ENCODE measurements around the gene PDZD7. TPM values are rescaled to one million over a fixed set of nuclear protein-coding genes. Genes with fewer than 3 reads are reported as not detected.

The PDZD7 gene
- total RNA-seq, 1 donor from 2014 or later: not detected

GRCh38 chr10:100963826-100964225 lies 67.1 kb downstream of the PDZD7 start:
- Mint-ChIP-seq H3K9me3 (no peaks in the 10 kb centered on the region), H3K27me3 (ENCODE audit: insufficient read depth, low read depth) (no peaks in the 10 kb centered on the region), H3K4me1 (peaks cover 4% of the 10 kb centered on the region), H3K4me3 (no peak overlapping the region), H3K27ac (no peak overlapping the region), H3K36me3 (peaks cover 19% of the 10 kb centered on the region)
- no peak for DNase-seq (ENCODE audit: low spot score)
- Histone ChIP-seq H3K36me3 (peaks cover 9% of the 10 kb centered on the region), H3K79me2 (ENCODE audit: low read depth) (no peaks in the 10 kb centered on the region), H3K27ac (no peak overlapping the region), H3F3A (ENCODE audit: low read depth) (peaks cover 15% of the 10 kb centered on the region), H3K4me1 (no peaks in the 10 kb centered on the region), H2AFZ (replicated peaks) (no peak overlapping the region), H3K9ac (peak overlapping the region; percentile 4), H3K4me3 (no peak overlapping the region), H3K4me2 (no peak overlapping the region), H3K9me3 (ENCODE audit: low read depth) (no peaks in the 10 kb centered on the region), H4K20me1 (ENCODE audit: low read depth) (no peaks in the 10 kb centered on the region), H3K27me3 (peaks cover 9% of the 10 kb centered on the region)
- TF ChIP-seq EZH2 (IDR thresholded peaks at IDR 0.05) (no peak), CTCF (IDR thresholded peaks at IDR 0.05) (no peak), EZH2phosphoT487 (IDR thresholded peaks at IDR 0.05) (no peak)

- H3F3A ChIP-seq (ENCODE audit: low read depth): peaks cover 10% of the 10 kb centered on the region
- no peaks in the 10 kb centered on the region for H3K79me2 ChIP-seq (ENCODE audit: low read depth)
- H3K4me3 ChIP-seq: no peak overlapping the region
- TF ChIP-seq EZH2 (IDR thresholded peaks at IDR 0.05) (no peak), EZH2phosphoT487 (IDR thresholded peaks at IDR 0.05) (no peak), CTCF (IDR thresholded peaks at IDR 0.05) (no peak)
- H3K27me3 ChIP-seq: no peaks in the 10 kb centered on the region
- H3K9me3 Mint-ChIP-seq: no peaks in the 10 kb centered on the region
- no peaks in the 10 kb centered on the region for H3K4me1 ChIP-seq
- no peaks in the 10 kb centered on the region for H3K27me3 Mint-ChIP-seq (ENCODE audit: insufficient read depth, low read depth)
- no peak overlapping the region for H3K4me2 ChIP-seq
- no peak for DNase-seq (ENCODE audit: low spot score)
- no peaks in the 10 kb centered on the region for H3K9me3 ChIP-seq (ENCODE audit: low read depth)
- H3K9ac ChIP-seq: no peak overlapping the region
- H2AFZ ChIP-seq (replicated peaks): no peak overlapping the region
- no peaks in the 10 kb centered on the region for H4K20me1 ChIP-seq (ENCODE audit: low read depth)
- peaks cover 19% of the 10 kb centered on the region for H3K36me3 Mint-ChIP-seq
- no peak overlapping the region for H3K27ac Mint-ChIP-seq
- H3K36me3 ChIP-seq: peaks cover 9% of the 10 kb centered on the region
- H3K4me3 Mint-ChIP-seq: no peak overlapping the region
- H3K4me1 Mint-ChIP-seq: no peaks in the 10 kb centered on the region
- H3K27ac ChIP-seq: no peak overlapping the region
Measured at GRCh38 chr10:100962351-100963080, 68.4 kb downstream of the PDZD7 start.

GRCh38 chr10:100960251-100960650 lies 70.7 kb downstream of the PDZD7 start:
- Histone ChIP-seq H4K20me1 (ENCODE audit: low read depth) (no peaks in the 10 kb centered on the region), H3K4me3 (no peak overlapping the region), H3K4me1 (no peaks in the 10 kb centered on the region), H3K9me3 (ENCODE audit: low read depth) (no peaks in the 10 kb centered on the region), H2AFZ (replicated peaks) (no peak overlapping the region), H3F3A (ENCODE audit: low read depth) (peaks cover 10% of the 10 kb centered on the region), H3K27me3 (no peaks in the 10 kb centered on the region), H3K36me3 (peaks cover 20% of the 10 kb centered on the region), H3K27ac (no peak overlapping the region), H3K79me2 (ENCODE audit: low read depth) (no peaks in the 10 kb centered on the region), H3K9ac (no peak overlapping the region), H3K4me2 (no peak overlapping the region)
- no peak overlapping the region for H3K4me3 Mint-ChIP-seq
- no peak for TF ChIP-seq EZH2 (IDR thresholded peaks at IDR 0.05)
- no peak overlapping the region for H3K27ac Mint-ChIP-seq
- H3K4me1 Mint-ChIP-seq: no peaks in the 10 kb centered on the region
- DNase-seq (ENCODE audit: low spot score): no peak
- H3K27me3 Mint-ChIP-seq (ENCODE audit: insufficient read depth, low read depth): no peaks in the 10 kb centered on the region
- H3K36me3 Mint-ChIP-seq: peaks cover 23% of the 10 kb centered on the region
- H3K9me3 Mint-ChIP-seq: no peaks in the 10 kb centered on the region

MicroRNA genes within 50 kb of the gene (microRNA counts, 767-probe panel; counts per million panel counts)
- 460 counts per million, percentile 90 among the panel's probes with 10 or more counts for microRNA hsa-miR-608

Small RNA genes lying within 50 kb of the gene (microRNA-seq; reads per million reads assigned to microRNA genes)
- gene MIR608: not detected

Small RNA genes lying within 50 kb of the gene (small RNA-seq; reads per million reads assigned to genes)
- gene MIR608: not detected

Other genes with a start within 250 kb of the PDZD7 start
- 15.5 and 19.5 TPM in 2 replicates for gene SLF2, start 118.2 kb downstream of the PDZD7 start, total RNA-seq (ENCODE audit: low replicate concordance)
- gene SEMA4G, start 61.6 kb downstream of the PDZD7 start, total RNA-seq (ENCODE audit: low replicate concordance): 2.3 and 5.4 TPM in 2 replicates
- gene MRPL43, start 43.6 kb downstream of the PDZD7 start, total RNA-seq (ENCODE audit: low replicate concordance): 24.5 and 55.8 TPM in 2 replicates
- 6.4 and 7.1 TPM in 2 replicates for gene TWNK, start 43.6 kb downstream of the PDZD7 start, total RNA-seq (ENCODE audit: low replicate concordance)
- gene LZTS2, start 31.3 kb downstream of the PDZD7 start, total RNA-seq (ENCODE audit: low replicate concordance): 34.7 and 111 TPM in 2 replicates
- 0.09 TPM in 1 of 2 replicates, not detected in the other for gene SFXN3, start 105 bp upstream of the PDZD7 start, total RNA-seq (ENCODE audit: low replicate concordance)
- gene KAZALD1, start 30.9 kb upstream of the PDZD7 start, total RNA-seq (ENCODE audit: low replicate concordance): 0.77 and 1.8 TPM in 2 replicates
- gene TLX1, start 100.2 kb upstream of the PDZD7 start, total RNA-seq (ENCODE audit: low replicate concordance): not detected in 2 replicates
- not detected in 2 replicates for gene LBX1, start 198.3 kb upstream of the PDZD7 start, total RNA-seq (ENCODE audit: low replicate concordance)